Endodermal cell (in vitro differentiated cells): ENCODE measurements around the gene TCF4. TPM values are rescaled to one million over a fixed set of nuclear protein-coding genes. Genes with fewer than 3 reads are reported as not detected.
A peak's percentile ranks its signal among the peaks of the same experiment; 100 is the strongest.

Source experiments
- DNase-seq: peaks from one replicate; pipeline ENCODE4 v3.0.0-alpha.2; 2017
- H3K27ac ChIP-seq: 2 replicates; pipeline ENCODE4 v1.5.1; 2013; ENCODE audit warnings: mild to moderate bottlenecking, low read depth, low read length, moderate library complexity
- H3K27me3 ChIP-seq: 2 replicates; pipeline ENCODE4 v1.6.1; 2013; ENCODE audit warnings: mild to moderate bottlenecking, low read length, moderate library complexity; ENCODE audit not compliant: insufficient read depth, control insufficient read depth, poor library complexity, severe bottlenecking
- H3K36me3 ChIP-seq: 2 replicates; pipeline ENCODE4 v1.7.0; 2013; ENCODE audit warnings: mild to moderate bottlenecking, low read length, moderate library complexity; ENCODE audit not compliant: control insufficient read depth, insufficient read depth
- H3K4me1 ChIP-seq: one replicate; pipeline ENCODE4 v1.7.0; 2013; ENCODE audit warnings: low read length; ENCODE audit not compliant: control insufficient read depth, insufficient read depth
- H3K4me3 ChIP-seq: 2 replicates; pipeline ENCODE4 v1.5.1; 2013; ENCODE audit warnings: mild to moderate bottlenecking, low read length, moderate library complexity
- H3K9ac ChIP-seq: 2 replicates; pipeline ENCODE4 v1.6.1; 2013; ENCODE audit warnings: mild to moderate bottlenecking, low read length, moderate library complexity; ENCODE audit not compliant: poor library complexity, severe bottlenecking; ENCODE audit errors: extremely low read depth
- H3K9me3 ChIP-seq: 2 replicates; pipeline ENCODE4 v1.6.1; 2013; ENCODE audit warnings: mild to moderate bottlenecking, low read length, moderate library complexity; ENCODE audit not compliant: control insufficient read depth
- H3K27ac Mint-ChIP-seq: 2 replicates; pipeline ENCODE4 v1.8.0; 2020; ENCODE audit warnings: mixed read lengths
- H3K27me3 Mint-ChIP-seq: 2 replicates; pipeline ENCODE4 v1.8.0; 2021; ENCODE audit warnings: mild to moderate bottlenecking, mixed read lengths; ENCODE audit not compliant: insufficient read depth
- H3K36me3 Mint-ChIP-seq: 2 replicates; pipeline ENCODE4 v1.8.0; 2020; ENCODE audit warnings: low read depth, mixed read lengths
- H3K4me1 Mint-ChIP-seq: 2 replicates; pipeline ENCODE4 v1.8.0; 2020; ENCODE audit warnings: mixed read lengths
- H3K4me3 Mint-ChIP-seq: 2 replicates; pipeline ENCODE4 v1.8.0; 2020; ENCODE audit warnings: mild to moderate bottlenecking, moderate library complexity, mixed read lengths
- H3K9me3 Mint-ChIP-seq: 2 replicates; pipeline ENCODE4 v1.8.0; 2020; ENCODE audit warnings: mild to moderate bottlenecking, mixed read lengths
- WGBS, 2 experiments: methylation state at CpG; one replicate each; pipeline versions ENCODE4 v1.1.5 to v1.1.7; 2013; ENCODE audit warnings: missing lambda C conversion rate in 2 of 2, mixed read lengths in 1 of 2; ENCODE audit not compliant: insufficient coverage in 1 of 2, insufficient read length in 1 of 2; 5-methylcytosine and 5-hydroxymethylcytosine counted together
- total RNA-seq, 2 donors: library from RNA; stranded (reverse); fragmentation: NEBNext Ultra II Directional in 1 of 2; extraction: Animal tissue kit (Norgen Biotek cat#: 25700) in 1 of 2; gene quantifications; 2 replicates in 1 of 2; 3 replicates in 1 of 2; pipeline ENCODE4 v1.2.1, GENCODE V29; 2021
- TF ChIP-seq, protein P1 (sequence below): fragments of 200-600 bp; sonication (generic); conservative IDR thresholded peaks from 2 replicates; pipeline ENCODE4 v1.5.0; 2021; ENCODE audit warnings: antibody characterized with exemption, mild to moderate bottlenecking

Gene TCF4
- total RNA-seq, 2 donors from 2014 or later = 40.4 to 58.5 TPM

DNA sequence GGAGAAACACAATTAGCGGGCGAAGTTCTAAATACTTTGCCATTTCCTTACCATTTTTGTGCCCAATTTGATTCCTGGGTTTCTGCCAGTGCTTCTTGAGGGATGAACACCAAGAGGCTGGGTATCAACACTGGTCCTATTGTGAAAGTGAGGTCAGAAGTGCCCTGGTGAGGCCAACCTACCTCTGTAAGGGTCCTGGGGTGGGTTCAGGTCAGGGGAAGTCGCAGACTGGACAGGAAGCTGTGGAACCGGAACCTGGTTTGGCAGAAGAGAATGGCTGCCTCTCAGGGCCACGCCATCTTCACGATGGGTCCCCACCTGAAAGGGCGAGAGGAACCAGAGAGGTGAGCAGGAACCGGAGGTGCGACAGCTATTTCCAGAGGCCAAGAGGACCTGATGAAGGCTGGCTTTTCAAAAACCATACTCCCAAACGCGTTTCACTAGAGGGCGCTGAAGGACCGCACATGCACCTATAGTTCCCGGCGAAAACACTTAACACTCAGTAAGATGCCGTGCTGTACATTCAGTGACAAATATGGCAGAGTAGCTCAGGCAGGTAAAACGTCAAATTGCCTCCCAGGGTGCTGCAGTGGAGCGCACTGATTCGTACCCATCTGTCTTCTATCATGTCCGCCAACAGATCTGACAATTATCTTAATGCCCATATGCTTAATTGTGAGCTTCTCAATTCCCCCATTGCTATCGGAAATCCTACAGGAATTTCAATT, 353.5 kb downstream of the TCF4 start:
- TF ChIP-seq, protein P1, sequence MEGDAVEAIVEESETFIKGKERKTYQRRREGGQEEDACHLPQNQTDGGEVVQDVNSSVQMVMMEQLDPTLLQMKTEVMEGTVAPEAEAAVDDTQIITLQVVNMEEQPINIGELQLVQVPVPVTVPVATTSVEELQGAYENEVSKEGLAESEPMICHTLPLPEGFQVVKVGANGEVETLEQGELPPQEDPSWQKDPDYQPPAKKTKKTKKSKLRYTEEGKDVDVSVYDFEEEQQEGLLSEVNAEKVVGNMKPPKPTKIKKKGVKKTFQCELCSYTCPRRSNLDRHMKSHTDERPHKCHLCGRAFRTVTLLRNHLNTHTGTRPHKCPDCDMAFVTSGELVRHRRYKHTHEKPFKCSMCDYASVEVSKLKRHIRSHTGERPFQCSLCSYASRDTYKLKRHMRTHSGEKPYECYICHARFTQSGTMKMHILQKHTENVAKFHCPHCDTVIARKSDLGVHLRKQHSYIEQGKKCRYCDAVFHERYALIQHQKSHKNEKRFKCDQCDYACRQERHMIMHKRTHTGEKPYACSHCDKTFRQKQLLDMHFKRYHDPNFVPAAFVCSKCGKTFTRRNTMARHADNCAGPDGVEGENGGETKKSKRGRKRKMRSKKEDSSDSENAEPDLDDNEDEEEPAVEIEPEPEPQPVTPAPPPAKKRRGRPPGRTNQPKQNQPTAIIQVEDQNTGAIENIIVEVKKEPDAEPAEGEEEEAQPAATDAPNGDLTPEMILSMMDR = peak; percentile 90
- Histone ChIP-seq H3K4me1 (no peaks in the 10 kb centered on the region), H3K27ac (no peak overlapping the region), H3K9ac (no peak overlapping the region), H3K27me3 (no peaks in the 10 kb centered on the region), H3K4me3 (no peak overlapping the region), H3K9me3 (no peaks in the 10 kb centered on the region), H3K36me3 (peaks cover 16% of the 10 kb centered on the region)
- Mint-ChIP-seq H3K27ac (no peak overlapping the region), H3K4me3 (no peak overlapping the region), H3K36me3 (peaks cover 27% of the 10 kb centered on the region), H3K27me3 (no peaks in the 10 kb centered on the region), H3K4me1 (peaks cover 5% of the 10 kb centered on the region), H3K9me3 (no peaks in the 10 kb centered on the region)
- WGBS, 2 experiments = 47 to 50% methylated on average over 14 to 21 of the region's 21 CpGs
- peak; percentile 93 for DNase-seq

DNA sequence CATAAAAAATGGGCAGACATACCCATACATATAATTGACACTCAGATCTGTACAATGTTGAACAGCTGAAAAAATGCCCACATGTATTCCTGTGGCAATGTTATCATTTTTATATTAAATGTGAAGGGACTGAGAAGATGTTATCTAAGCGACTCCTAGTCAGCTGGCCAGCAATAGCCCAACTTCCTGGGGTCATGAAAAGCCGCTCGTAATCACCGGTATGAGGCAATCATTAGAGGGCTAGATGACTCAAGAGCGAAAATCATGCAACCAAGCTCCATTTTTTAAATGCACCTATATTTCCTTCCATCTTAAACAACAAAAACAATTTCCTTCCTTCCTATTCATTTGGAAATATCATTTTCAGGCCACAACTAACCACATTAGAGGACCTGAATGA, 354.1 kb downstream of the TCF4 start:
- no peak overlapping the region for H3K4me3 Mint-ChIP-seq
- peaks cover 27% of the 10 kb centered on the region for H3K36me3 Mint-ChIP-seq
- H3K9me3 ChIP-seq = no peaks in the 10 kb centered on the region
- WGBS, 2 experiments = 94% methylated on average over 5 of the region's 5 CpGs
- peaks cover 2% of the 10 kb centered on the region for H3K4me1 Mint-ChIP-seq
- no peaks in the 10 kb centered on the region for H3K27me3 Mint-ChIP-seq
- H3K27ac Mint-ChIP-seq = no peak overlapping the region
- no peak for DNase-seq
- TF ChIP-seq, protein P1 = no peak
- H3K4me1 ChIP-seq = no peaks in the 10 kb centered on the region
- no peak overlapping the region for H3K4me3 ChIP-seq
- no peaks in the 10 kb centered on the region for H3K27me3 ChIP-seq
- no peaks in the 10 kb centered on the region for H3K9me3 Mint-ChIP-seq
- no peak overlapping the region for H3K27ac ChIP-seq
- H3K9ac ChIP-seq = no peak overlapping the region
- peaks cover 16% of the 10 kb centered on the region for H3K36me3 ChIP-seq

DNA sequence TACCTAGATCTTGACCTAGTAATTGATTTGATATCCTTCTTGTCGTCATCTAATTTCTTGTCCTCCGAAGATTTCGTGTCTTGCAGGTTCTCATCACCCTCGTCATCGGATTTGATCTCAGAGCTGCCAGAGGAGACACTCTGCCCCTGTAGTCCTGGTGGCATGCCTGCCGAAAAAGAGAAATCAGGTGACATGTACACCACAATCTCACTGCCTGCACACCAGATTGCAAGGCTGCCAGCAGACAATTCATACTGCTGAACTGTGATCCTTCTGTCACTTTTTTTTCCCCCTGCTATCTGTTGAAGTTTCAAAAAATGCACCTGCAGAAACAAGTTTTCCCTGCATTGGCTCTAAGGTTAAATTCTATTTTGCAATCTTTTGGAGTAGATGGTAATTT, 355.5 kb downstream of the TCF4 start:
- no peaks in the 10 kb centered on the region for H3K9me3 ChIP-seq
- no peak for DNase-seq
- H3K4me3 ChIP-seq = no peak overlapping the region
- TF ChIP-seq, protein P1 = no peak
- Mint-ChIP-seq H3K4me3 (no peak overlapping the region), H3K9me3 (no peaks in the 10 kb centered on the region), H3K4me1 (peaks cover 2% of the 10 kb centered on the region), H3K27me3 (no peaks in the 10 kb centered on the region), H3K27ac (no peak overlapping the region), H3K36me3 (peaks cover 35% of the 10 kb centered on the region)
- H3K4me1 ChIP-seq = no peaks in the 10 kb centered on the region
- H3K9ac ChIP-seq = no peak overlapping the region
- no peaks in the 10 kb centered on the region for H3K27me3 ChIP-seq
- WGBS, 2 experiments = 94% methylated on average over 3 to 6 of the region's 6 CpGs
- peaks cover 16% of the 10 kb centered on the region for H3K36me3 ChIP-seq
- no peak overlapping the region for H3K27ac ChIP-seq
